WTC11 (cell line): ENCODE results near the gene MTUS2. TPM values are rescaled to one million over a fixed set of nuclear protein-coding genes. Genes with fewer than 3 reads are reported as not detected.

Experiments
- ATAC-seq: fragments of 200-7000 bp; cut with Tn5 transposase; 2 replicates; pipeline ENCODE4 v1.10.0; 2021; ENCODE audit warnings: mild to moderate bottlenecking, moderate library complexity
- CTCF ChIA-PET: fragments of 300-600 bp; sonication (Branson Sonifier 250); formaldehyde crosslinking; loops from one replicate; lab custom pipeline; 2021; ENCODE audit warnings: antibody characterized with exemption; lab: Charles Lee
- POLR2A ChIA-PET: fragments of 350-600 bp; sonication (Branson Sonifier 250); formaldehyde crosslinking; loops from one replicate; lab custom pipeline; 2021; ENCODE audit warnings: antibody characterized with exemption; lab: Charles Lee
- DNase-seq: peaks from one replicate; pipeline ENCODE4 v3.0.0; 2021; ENCODE audit warnings: low spot score
- H3K27ac Mint-ChIP-seq: 2 replicates; pipeline ENCODE4 v1.8.0; 2021; ENCODE audit warnings: mixed read lengths
- H3K27me3 Mint-ChIP-seq: 2 replicates; pipeline ENCODE4 v1.8.0; 2021; ENCODE audit warnings: low read depth, mild to moderate bottlenecking, moderate library complexity, mixed read lengths
- H3K36me3 Mint-ChIP-seq: 2 replicates; pipeline ENCODE4 v1.8.0; 2021; ENCODE audit warnings: mixed read lengths
- H3K4me1 Mint-ChIP-seq: 2 replicates; pipeline ENCODE4 v1.8.0; 2022; ENCODE audit warnings: mixed read lengths
- H3K4me3 Mint-ChIP-seq: 2 replicates; pipeline ENCODE4 v1.8.0; 2021; ENCODE audit warnings: mild to moderate bottlenecking, moderate library complexity, mixed read lengths
- H3K9me3 Mint-ChIP-seq: 2 replicates; pipeline ENCODE4 v1.8.0; 2021; ENCODE audit warnings: mixed read lengths
- E2F5 ChIP-seq: sonication (generic); formaldehyde crosslinking; IDR thresholded peaks from 2 replicates; pipeline ENCODE4 v1.8.1; 2022; ENCODE audit warnings: mild to moderate bottlenecking, moderate library complexity, missing genetic modification reagents
- ETV6 ChIP-seq: sonication (generic); formaldehyde crosslinking; IDR thresholded peaks from 2 replicates; pipeline ENCODE4 v1.8.1; 2022; ENCODE audit warnings: mild to moderate bottlenecking, missing genetic modification reagents
- FOXK1 ChIP-seq: sonication (generic); formaldehyde crosslinking; IDR thresholded peaks from 2 replicates; pipeline ENCODE4 v1.8.0; 2022; ENCODE audit warnings: mild to moderate bottlenecking, moderate library complexity, missing genetic modification reagents
- IRF2 ChIP-seq: sonication (generic); formaldehyde crosslinking; IDR thresholded peaks from 2 replicates; pipeline ENCODE4 v1.8.0; 2022; ENCODE audit warnings: low read depth, missing genetic modification reagents, borderline replicate concordance
- JAZF1 ChIP-seq: fragments of 250-450 bp; sonication (Bioruptor Pico); IDR thresholded peaks from 2 replicates; pipeline ENCODE4 v1.9.0; 2021; ENCODE audit warnings: moderate library complexity, mild to moderate bottlenecking, inconsistent platforms
- JUN ChIP-seq: sonication (generic); formaldehyde crosslinking; IDR thresholded peaks from 2 replicates; pipeline ENCODE4 v1.8.0; 2023; ENCODE audit warnings: mild to moderate bottlenecking, missing genetic modification reagents
- MYBL2 ChIP-seq: sonication (generic); formaldehyde crosslinking; IDR thresholded peaks from 2 replicates; pipeline ENCODE4 v1.8.1; 2023; ENCODE audit warnings: mild to moderate bottlenecking, moderate library complexity, missing genetic modification reagents
- NFATC4 ChIP-seq: fragments of 250-450 bp; sonication (Bioruptor Pico); IDR thresholded peaks from 2 replicates; pipeline ENCODE4 v1.9.0; 2021; ENCODE audit warnings: mild to moderate bottlenecking
- NR1H2 ChIP-seq: sonication (generic); formaldehyde crosslinking; IDR thresholded peaks from 2 replicates; pipeline ENCODE4 v1.9.0; 2021; ENCODE audit warnings: mild to moderate bottlenecking, moderate library complexity, missing genetic modification reagents
- NR2C2 ChIP-seq: sonication (generic); formaldehyde crosslinking; IDR thresholded peaks from 2 replicates; pipeline ENCODE4 v1.8.0; 2022; ENCODE audit warnings: mild to moderate bottlenecking, missing genetic modification reagents
- PRRX2 ChIP-seq: fragments of 250-450 bp; sonication (Bioruptor Pico); IDR thresholded peaks from 2 replicates; pipeline ENCODE4 v1.8.0; 2021; ENCODE audit warnings: mild to moderate bottlenecking
- RELA ChIP-seq: sonication (generic); formaldehyde crosslinking; IDR thresholded peaks from 2 replicates; pipeline ENCODE4 v1.8.1; 2022; ENCODE audit warnings: missing genetic modification reagents, mild to moderate bottlenecking, borderline replicate concordance
- TCF7 ChIP-seq: sonication (generic); formaldehyde crosslinking; IDR thresholded peaks from 2 replicates; pipeline ENCODE4 v1.8.0; 2022; ENCODE audit warnings: mild to moderate bottlenecking, low read depth, missing genetic modification reagents, moderate library complexity
- ZBTB21 ChIP-seq: sonication (generic); formaldehyde crosslinking; IDR thresholded peaks from 2 replicates; pipeline ENCODE4 v1.8.1; 2023; ENCODE audit warnings: mild to moderate bottlenecking, missing genetic modification reagents, borderline replicate concordance
- ZNF138 ChIP-seq: sonication (generic); formaldehyde crosslinking; conservative IDR thresholded peaks from 2 replicates; pipeline ENCODE4 v1.8.1; 2022; ENCODE audit warnings: mild to moderate bottlenecking, moderate library complexity, missing genetic modification reagents
- ZNF416 ChIP-seq: fragments of 250-450 bp; sonication (Bioruptor Pico); IDR thresholded peaks from 2 replicates; pipeline ENCODE4 v1.9.0; 2021; ENCODE audit warnings: mild to moderate bottlenecking, inconsistent platforms
- ZNF512 ChIP-seq: sonication (generic); formaldehyde crosslinking; IDR thresholded peaks from 2 replicates; pipeline ENCODE4 v1.8.1; 2022; ENCODE audit warnings: missing genetic modification reagents, borderline replicate concordance
- ZSCAN18 ChIP-seq: fragments of 250-450 bp; sonication (Bioruptor Pico); IDR thresholded peaks from 2 replicates; pipeline ENCODE4 v2.1.2; 2022; ENCODE audit warnings: mild to moderate bottlenecking, moderate library complexity
- total RNA-seq: library from RNA; stranded (reverse); gene quantifications from 3 replicates; pipeline ENCODE4 v1.2.3, GENCODE V29; 2021
- TF ChIP-seq, protein P1 (sequence below): fragments of 200-600 bp; IDR thresholded peaks from 2 replicates; pipeline ENCODE4 v1.8.0; 2022; ENCODE audit warnings: antibody characterized with exemption
- TF ChIP-seq, protein P2 (sequence below): sonication (generic); formaldehyde crosslinking; IDR thresholded peaks from 2 replicates; pipeline ENCODE4 v1.8.0; 2023; ENCODE audit warnings: mild to moderate bottlenecking, missing genetic modification reagents
- TF ChIP-seq, protein P3 (sequence below): sonication (generic); formaldehyde crosslinking; IDR thresholded peaks from 2 replicates; pipeline ENCODE4 v1.8.0; 2022; ENCODE audit warnings: mild to moderate bottlenecking, missing genetic modification reagents
- TF ChIP-seq, protein P4 (sequence below): sonication (generic); formaldehyde crosslinking; IDR thresholded peaks from 2 replicates; pipeline ENCODE4 v1.8.0; 2022; ENCODE audit warnings: mild to moderate bottlenecking, missing genetic modification reagents
- TF ChIP-seq, protein P5 (sequence below): sonication (generic); formaldehyde crosslinking; IDR thresholded peaks from 2 replicates; pipeline ENCODE4 v1.8.0; 2022; ENCODE audit warnings: mild to moderate bottlenecking, missing genetic modification reagents

MTUS2 gene
- total RNA-seq, 1 experiment from 2014 or later: 0.22 TPM

DNA sequence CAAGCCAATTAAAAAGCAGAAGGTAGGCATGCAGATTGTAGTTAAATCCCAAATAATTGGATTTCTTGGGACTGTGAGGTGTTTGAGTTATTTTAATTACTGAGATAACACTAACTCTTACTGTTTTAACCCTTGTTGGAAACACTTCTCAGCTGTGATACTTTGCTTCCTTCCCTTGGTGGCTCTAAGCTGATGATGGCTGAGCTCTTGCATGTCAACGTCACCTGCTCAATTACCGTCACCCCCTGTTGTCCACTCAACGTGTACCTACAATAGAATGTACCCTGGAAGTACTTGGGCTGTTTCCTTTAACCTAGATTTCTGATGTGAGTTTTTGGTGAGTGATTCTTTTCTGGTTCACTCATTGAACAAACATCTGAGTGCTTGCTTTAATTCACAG, 471.9 kb downstream of the MTUS2 start:
- Mint-ChIP-seq H3K4me3 (no peak overlapping the region), H3K27me3 (no peaks in the 10 kb centered on the region), H3K27ac (no peak overlapping the region), H3K9me3 (peaks cover 9% of the 10 kb centered on the region), H3K4me1 (peaks cover 4% of the 10 kb centered on the region), H3K36me3 (peaks cover 6% of the 10 kb centered on the region)
- POLR2A ChIA-PET: no interaction called here
- no peak for ATAC-seq
- no peak for TF ChIP-seq NR1H2 (CRISPR knock-in tag)
- no peak for TF ChIP-seq FOXK1 (CRISPR knock-in tag)
- TF ChIP-seq JAZF1: no peak
- no peak for TF ChIP-seq PRRX2
- TF ChIP-seq, protein P1, sequence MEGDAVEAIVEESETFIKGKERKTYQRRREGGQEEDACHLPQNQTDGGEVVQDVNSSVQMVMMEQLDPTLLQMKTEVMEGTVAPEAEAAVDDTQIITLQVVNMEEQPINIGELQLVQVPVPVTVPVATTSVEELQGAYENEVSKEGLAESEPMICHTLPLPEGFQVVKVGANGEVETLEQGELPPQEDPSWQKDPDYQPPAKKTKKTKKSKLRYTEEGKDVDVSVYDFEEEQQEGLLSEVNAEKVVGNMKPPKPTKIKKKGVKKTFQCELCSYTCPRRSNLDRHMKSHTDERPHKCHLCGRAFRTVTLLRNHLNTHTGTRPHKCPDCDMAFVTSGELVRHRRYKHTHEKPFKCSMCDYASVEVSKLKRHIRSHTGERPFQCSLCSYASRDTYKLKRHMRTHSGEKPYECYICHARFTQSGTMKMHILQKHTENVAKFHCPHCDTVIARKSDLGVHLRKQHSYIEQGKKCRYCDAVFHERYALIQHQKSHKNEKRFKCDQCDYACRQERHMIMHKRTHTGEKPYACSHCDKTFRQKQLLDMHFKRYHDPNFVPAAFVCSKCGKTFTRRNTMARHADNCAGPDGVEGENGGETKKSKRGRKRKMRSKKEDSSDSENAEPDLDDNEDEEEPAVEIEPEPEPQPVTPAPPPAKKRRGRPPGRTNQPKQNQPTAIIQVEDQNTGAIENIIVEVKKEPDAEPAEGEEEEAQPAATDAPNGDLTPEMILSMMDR: no peak
- no peak for TF ChIP-seq TCF7
- TF ChIP-seq, protein P2, sequence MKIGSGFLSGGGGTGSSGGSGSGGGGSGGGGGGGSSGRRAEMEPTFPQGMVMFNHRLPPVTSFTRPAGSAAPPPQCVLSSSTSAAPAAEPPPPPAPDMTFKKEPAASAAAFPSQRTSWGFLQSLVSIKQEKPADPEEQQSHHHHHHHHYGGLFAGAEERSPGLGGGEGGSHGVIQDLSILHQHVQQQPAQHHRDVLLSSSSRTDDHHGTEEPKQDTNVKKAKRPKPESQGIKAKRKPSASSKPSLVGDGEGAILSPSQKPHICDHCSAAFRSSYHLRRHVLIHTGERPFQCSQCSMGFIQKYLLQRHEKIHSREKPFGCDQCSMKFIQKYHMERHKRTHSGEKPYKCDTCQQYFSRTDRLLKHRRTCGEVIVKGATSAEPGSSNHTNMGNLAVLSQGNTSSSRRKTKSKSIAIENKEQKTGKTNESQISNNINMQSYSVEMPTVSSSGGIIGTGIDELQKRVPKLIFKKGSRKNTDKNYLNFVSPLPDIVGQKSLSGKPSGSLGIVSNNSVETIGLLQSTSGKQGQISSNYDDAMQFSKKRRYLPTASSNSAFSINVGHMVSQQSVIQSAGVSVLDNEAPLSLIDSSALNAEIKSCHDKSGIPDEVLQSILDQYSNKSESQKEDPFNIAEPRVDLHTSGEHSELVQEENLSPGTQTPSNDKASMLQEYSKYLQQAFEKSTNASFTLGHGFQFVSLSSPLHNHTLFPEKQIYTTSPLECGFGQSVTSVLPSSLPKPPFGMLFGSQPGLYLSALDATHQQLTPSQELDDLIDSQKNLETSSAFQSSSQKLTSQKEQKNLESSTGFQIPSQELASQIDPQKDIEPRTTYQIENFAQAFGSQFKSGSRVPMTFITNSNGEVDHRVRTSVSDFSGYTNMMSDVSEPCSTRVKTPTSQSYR (CRISPR knock-in tag): no peak
- no peak for TF ChIP-seq ZSCAN18 (CRISPR knock-in tag)
- TF ChIP-seq, protein P3, sequence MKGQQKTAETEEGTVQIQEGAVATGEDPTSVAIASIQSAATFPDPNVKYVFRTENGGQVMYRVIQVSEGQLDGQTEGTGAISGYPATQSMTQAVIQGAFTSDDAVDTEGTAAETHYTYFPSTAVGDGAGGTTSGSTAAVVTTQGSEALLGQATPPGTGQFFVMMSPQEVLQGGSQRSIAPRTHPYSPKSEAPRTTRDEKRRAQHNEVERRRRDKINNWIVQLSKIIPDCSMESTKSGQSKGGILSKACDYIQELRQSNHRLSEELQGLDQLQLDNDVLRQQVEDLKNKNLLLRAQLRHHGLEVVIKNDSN (CRISPR knock-in tag): no peak
- no peak for TF ChIP-seq JUN (CRISPR knock-in tag)
- TF ChIP-seq ZNF512 (CRISPR knock-in tag): no peak
- TF ChIP-seq ZBTB21: no peak
- CTCF ChIA-PET: interaction anchor here (1.0 kb wide), 1 partner anchor 495 kb away, joined by 3 read pairs; no protein-coding TSS in a partner anchor
- DNase-seq: no peak

DNA sequence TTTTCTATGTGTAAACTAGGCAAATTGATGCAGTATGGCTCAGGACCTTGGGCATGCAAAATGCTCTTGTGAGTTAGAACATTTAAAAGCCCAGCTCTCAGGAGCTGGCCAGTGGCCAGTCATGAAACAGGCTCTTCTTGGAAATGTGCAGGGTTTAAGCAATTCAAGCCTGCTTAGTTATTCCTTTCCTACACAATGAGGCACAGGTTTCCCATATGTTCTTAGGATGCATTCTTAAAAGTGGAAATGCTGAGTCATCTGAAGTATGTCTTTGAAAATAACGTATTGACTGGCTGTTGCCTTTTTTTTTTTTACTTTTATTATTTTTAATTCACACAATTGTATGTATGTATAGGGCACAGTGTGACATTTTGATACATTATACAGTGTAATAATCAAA, 474.7 kb downstream of the MTUS2 start:
- ChIA-PET CTCF (no interaction called here), POLR2A (no interaction called here)
- H3K4me1 Mint-ChIP-seq: peaks cover 4% of the 10 kb centered on the region
- ATAC-seq (no peak), DNase-seq (no peak)
- H3K36me3 Mint-ChIP-seq: peaks cover 6% of the 10 kb centered on the region
- no peak overlapping the region for H3K4me3 Mint-ChIP-seq
- H3K27ac Mint-ChIP-seq: no peak overlapping the region
- peaks cover 9% of the 10 kb centered on the region for H3K9me3 Mint-ChIP-seq
- H3K27me3 Mint-ChIP-seq: no peaks in the 10 kb centered on the region
- no peak for TF ChIP-seq E2F5 (CRISPR knock-in tag)
- TF ChIP-seq, protein P2 (CRISPR knock-in tag): no peak
- TF ChIP-seq RELA (CRISPR knock-in tag): no peak
- no peak for TF ChIP-seq IRF2 (CRISPR knock-in tag)
- no peak for TF ChIP-seq MYBL2 (CRISPR knock-in tag)
- TF ChIP-seq ZNF138 (CRISPR knock-in tag): no peak
- TF ChIP-seq NFATC4 (CRISPR knock-in tag): no peak
- TF ChIP-seq, protein P4, sequence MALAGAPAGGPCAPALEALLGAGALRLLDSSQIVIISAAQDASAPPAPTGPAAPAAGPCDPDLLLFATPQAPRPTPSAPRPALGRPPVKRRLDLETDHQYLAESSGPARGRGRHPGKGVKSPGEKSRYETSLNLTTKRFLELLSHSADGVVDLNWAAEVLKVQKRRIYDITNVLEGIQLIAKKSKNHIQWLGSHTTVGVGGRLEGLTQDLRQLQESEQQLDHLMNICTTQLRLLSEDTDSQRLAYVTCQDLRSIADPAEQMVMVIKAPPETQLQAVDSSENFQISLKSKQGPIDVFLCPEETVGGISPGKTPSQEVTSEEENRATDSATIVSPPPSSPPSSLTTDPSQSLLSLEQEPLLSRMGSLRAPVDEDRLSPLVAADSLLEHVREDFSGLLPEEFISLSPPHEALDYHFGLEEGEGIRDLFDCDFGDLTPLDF (CRISPR knock-in tag): no peak
- TF ChIP-seq NR2C2: no peak
- no peak for TF ChIP-seq ZNF416 (CRISPR knock-in tag)
- TF ChIP-seq, protein P5, sequence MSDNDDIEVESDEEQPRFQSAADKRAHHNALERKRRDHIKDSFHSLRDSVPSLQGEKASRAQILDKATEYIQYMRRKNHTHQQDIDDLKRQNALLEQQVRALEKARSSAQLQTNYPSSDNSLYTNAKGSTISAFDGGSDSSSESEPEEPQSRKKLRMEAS: no peak
- no peak for TF ChIP-seq ETV6 (CRISPR knock-in tag)
